AG04449 (cell line): ENCODE measurements around the gene TEX264.
A peak's percentile ranks its signal among the peaks of the same experiment; 100 is the strongest.

Experiments used
- CTCF ChIA-PET: fragments of 350-600 bp; formaldehyde crosslinking; extraction: SDS; loops from one replicate; lab custom pipeline; 2021; ENCODE audit warnings: antibody characterized with exemption; lab: Yijun Ruan, JAX
- POLR2A ChIA-PET: fragments of 400-600, 350-600 bp; formaldehyde crosslinking; extraction: SDS; loops from one replicate; lab custom pipeline; 2020; ENCODE audit warnings: antibody characterized with exemption, inconsistent platforms; lab: Yijun Ruan, JAX
- DNase-seq: peaks from one replicate; pipeline ENCODE4 v3.0.0-alpha.2; 2010; ENCODE audit warnings: low read depth, low spot score
- H3K4me3 ChIP-seq: 2 replicates; pipeline ENCODE4 v1.5.1; 2011; ENCODE audit warnings: low read depth, mild to moderate bottlenecking, control low read depth, low read length
- CTCF ChIP-seq: IDR thresholded peaks from one replicate; pipeline ENCODE4 v1.5.1; 2011; ENCODE audit warnings: mild to moderate bottlenecking, moderate library complexity, low read length, control low read depth, inconsistent platforms; ENCODE audit not compliant: insufficient read depth; ENCODE audit errors: missing control alignments

Gene TEX264

GRCh38 chr3:51673181-51673801, 2.2 kb downstream of the TEX264 start:
- CTCF ChIA-PET, result interaction anchor here (1.7 to 10.5 kb wide), 4 partner anchors 9 to 284 kb away, joined by 4 to 349 read pairs (median 113); partner anchors contain the start of genes DCAF1, RAD54L2 and RBM15B
- no peak for DNase-seq

GRCh38 chr3:51673802-51674654, 3.0 kb downstream of the TEX264 start:
- TF ChIP-seq CTCF, result no peak
- no peak overlapping the region for H3K4me3 ChIP-seq
- CTCF ChIA-PET, result interaction anchor here (1.0 to 10.5 kb wide), 8 partner anchors 9 to 284 kb away, joined by 3 to 349 read pairs (median 4); partner anchors contain the start of genes DCAF1, RAD54L2 and RBM15B
- DNase-seq, result no peak
- POLR2A ChIA-PET, result interaction anchor here (1.1 kb wide), 1 partner anchor 175 kb away, joined by 3 read pairs; no protein-coding TSS in a partner anchor

More at GRCh38 chr3:51673181-51673801, 2.2 kb downstream of the TEX264 start:
- no peak overlapping the region for H3K4me3 ChIP-seq
- no peak for TF ChIP-seq CTCF
- POLR2A ChIA-PET, result no interaction called here

GRCh38 chr3:51675201-51675611, 4.2 kb downstream of the TEX264 start:
- POLR2A ChIA-PET, result no interaction called here
- CTCF ChIA-PET, result interaction anchor here (0.8 to 10.5 kb wide), 10 partner anchors 8 to 285 kb away, joined by 3 to 349 read pairs (median 3); partner anchors contain the start of genes DCAF1 and RBM15B

GRCh38 chr3:51676102-51676640, 5.1 kb downstream of the TEX264 start:
- DNase-seq, result no peak
- POLR2A ChIA-PET, result no interaction called here
- TF ChIP-seq CTCF, result no peak
- H3K4me3 ChIP-seq, result no peak overlapping the region
- CTCF ChIA-PET, result interaction anchor here (1.1 to 10.5 kb wide), 4 partner anchors 7 to 286 kb away, joined by 3 to 196 read pairs (median 17); partner anchors contain the start of gene RBM15B

More at GRCh38 chr3:51675201-51675611, 4.2 kb downstream of the TEX264 start:
- TF ChIP-seq CTCF, result no peak
- DNase-seq, result peak; percentile 16
- H3K4me3 ChIP-seq, result no peak overlapping the region

- no peak for DNase-seq
- ChIA-PET CTCF (interaction anchor here (0.8 to 11.6 kb wide), 4 partner anchors 6 to 287 kb away, joined by 3 to 196 read pairs (median 44); partner anchors contain the start of genes RBM15B and TEX264), POLR2A (no interaction called here)
- no peak overlapping the region for H3K4me3 ChIP-seq
- TF ChIP-seq CTCF, result no peak
Measured at GRCh38 chr3:51677358-51677757, 6.3 kb downstream of the TEX264 start.
